Adrenal gland (tissue), 5 donors: ENCODE data around the gene TRIM24.

ENCODE experiments used
- POLR2A ChIP-seq, 2 donors: fragments of 450-650 bp; IDR thresholded peaks; one replicate each; pipeline ENCODE4 v1.6.1; 2017; ENCODE audit warnings: antibody characterized with exemption in 2 of 2, mild to moderate bottlenecking in 2 of 2, moderate library complexity in 1 of 2
- TF ChIP-seq, protein P1 (sequence below), 6 experiments: fragments of 450-650 bp in 4 of 6; fragments of 200-600 bp in 2 of 6; sonication (generic) in 1 of 6; IDR thresholded peaks; 1 replicate in 5 of 6; 2 replicates in 1 of 6; pipeline versions ENCODE4 v1.5.1 to v1.8.0; 2016 to 2021; ENCODE audit warnings: antibody characterized with exemption in 6 of 6, mild to moderate bottlenecking in 2 of 6, moderate library complexity in 1 of 6
- donor health status: DM: no; HTN: no; CAD: no.

DNA sequence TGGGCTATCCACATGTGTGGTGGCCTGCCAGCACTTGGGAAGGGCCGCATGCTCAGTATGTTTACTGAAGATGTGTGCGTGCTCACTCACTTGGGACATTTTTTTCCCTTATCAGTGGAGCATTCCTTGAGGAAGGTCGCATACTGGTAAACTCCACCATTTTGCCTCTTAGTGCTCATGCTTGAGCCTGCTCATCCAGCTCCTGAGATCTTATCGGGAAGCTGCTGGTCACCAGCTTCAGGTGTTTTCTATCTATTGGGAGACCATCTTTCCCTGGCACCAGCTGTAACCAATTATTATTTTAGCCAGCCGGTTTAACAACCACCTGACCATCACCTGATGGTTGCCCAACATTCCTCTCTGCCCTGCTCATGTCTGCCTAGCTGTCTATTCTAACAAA, 35.0 kb upstream of the TRIM24 start:
- TF ChIP-seq, protein P1, sequence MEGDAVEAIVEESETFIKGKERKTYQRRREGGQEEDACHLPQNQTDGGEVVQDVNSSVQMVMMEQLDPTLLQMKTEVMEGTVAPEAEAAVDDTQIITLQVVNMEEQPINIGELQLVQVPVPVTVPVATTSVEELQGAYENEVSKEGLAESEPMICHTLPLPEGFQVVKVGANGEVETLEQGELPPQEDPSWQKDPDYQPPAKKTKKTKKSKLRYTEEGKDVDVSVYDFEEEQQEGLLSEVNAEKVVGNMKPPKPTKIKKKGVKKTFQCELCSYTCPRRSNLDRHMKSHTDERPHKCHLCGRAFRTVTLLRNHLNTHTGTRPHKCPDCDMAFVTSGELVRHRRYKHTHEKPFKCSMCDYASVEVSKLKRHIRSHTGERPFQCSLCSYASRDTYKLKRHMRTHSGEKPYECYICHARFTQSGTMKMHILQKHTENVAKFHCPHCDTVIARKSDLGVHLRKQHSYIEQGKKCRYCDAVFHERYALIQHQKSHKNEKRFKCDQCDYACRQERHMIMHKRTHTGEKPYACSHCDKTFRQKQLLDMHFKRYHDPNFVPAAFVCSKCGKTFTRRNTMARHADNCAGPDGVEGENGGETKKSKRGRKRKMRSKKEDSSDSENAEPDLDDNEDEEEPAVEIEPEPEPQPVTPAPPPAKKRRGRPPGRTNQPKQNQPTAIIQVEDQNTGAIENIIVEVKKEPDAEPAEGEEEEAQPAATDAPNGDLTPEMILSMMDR (IDR thresholded peaks at IDR 0.05), result no peak
- TF ChIP-seq POLR2A (IDR thresholded peaks at IDR 0.05), result no peak
